HG02642 (cell line): ENCODE measurements around the gene GNGT1.

Source experiments
- ATAC-seq: cut with Tn5 transposase; IDR thresholded peaks from one replicate; pipeline ENCODE4 v1.9.1; 2021; ENCODE audit warnings: mild to moderate bottlenecking; ENCODE audit not compliant: unreplicated experiment, poor library complexity

Gene GNGT1

GRCh38 chr7:93906267-93906666, at the start of gene GNGT1:
GNGT1 (plus strand) TSS chr7:93906567; CDS start chr7:93906747, 180 bp downstream.
- ATAC-seq: no peak

- ATAC-seq: no peak
Observed at GRCh38 chr7:93858857-93859256, 47.5 kb upstream of the GNGT1 start.

DNA sequence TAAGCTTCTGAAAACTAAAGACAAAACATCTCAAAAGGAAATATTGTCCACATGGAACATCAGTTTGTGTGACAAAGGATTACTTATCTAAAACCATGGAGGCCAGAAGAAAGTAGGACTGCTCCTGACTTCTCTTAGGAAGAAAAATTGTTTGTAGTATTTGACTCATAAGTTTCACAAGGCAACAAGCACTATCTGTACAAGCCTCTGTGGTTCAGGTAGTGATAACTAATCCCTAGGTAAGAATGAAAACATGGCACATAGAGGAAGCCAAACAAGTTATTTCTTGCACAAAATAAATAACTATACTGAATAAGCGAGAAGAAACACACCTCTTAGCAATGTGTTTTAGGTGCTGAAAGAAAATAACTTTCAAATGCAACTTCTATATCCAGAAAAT, 46.1 kb upstream of the GNGT1 start:
- ATAC-seq: no peak

DNA sequence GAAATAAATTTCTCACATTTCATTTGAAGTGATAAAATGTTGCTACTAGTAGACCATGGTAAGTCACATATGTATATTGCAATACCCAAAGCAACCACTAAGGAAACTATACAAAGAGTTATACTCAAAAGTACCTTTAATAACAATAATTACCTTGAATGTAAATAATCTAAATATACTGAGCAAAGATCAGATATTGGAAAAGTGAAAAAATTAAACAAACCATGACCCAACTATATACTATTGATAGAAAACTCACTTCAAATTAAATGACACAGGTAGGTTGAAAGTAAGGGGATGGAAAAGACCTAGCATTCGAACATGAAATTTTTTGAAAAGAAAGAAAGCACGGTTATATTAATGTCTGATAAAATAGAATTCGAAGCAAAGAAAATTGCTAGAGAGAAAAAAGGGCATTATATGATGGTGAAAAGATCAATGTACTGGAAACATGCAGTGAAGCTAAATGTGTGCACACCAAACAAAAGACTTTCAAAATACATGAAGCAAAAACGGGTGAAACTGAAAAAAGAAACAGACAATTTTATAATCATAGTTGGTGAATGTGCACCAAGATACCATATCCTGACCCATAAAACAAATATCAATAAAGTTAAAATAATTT, 44.9 kb upstream of the GNGT1 start:
- no peak for ATAC-seq

DNA sequence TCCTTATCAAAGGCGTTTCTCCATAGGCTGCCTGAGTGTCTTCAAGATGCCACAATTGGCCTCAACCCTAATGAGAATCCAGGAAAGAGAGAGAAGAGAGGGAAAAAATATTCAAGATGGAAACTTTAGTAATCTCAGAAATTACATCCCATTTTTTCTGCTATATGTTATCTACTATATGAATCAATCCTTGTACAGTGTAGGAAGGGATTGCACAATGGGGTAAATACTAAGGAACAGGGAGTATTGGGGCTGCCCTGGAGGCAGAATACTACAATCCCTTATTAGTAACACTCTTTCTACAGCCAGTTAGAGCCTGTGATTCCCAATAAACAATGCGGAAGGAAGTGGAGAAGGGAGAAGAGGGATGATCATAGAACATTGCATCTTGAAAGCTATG, 43.7 kb upstream of the GNGT1 start:
- no peak for ATAC-seq

DNA sequence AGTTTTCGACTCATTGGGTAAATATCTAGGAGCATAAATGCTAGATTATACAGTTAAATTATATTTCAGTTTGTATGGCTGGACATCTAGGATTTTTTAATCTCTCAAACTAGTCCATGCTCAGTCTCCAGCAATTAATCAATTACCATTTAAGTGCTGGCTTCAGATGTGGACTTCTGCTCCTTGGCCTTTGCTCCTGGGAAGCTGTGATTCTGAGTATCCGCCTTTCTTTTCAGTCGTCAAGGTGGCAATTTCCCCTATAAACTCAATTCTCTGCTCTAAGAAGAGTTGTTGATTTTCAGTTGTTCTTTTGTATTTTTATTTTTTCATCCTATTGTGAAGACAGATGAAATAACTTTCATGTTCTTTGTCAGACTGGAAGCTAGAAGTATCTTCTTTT, 39.5 kb upstream of the GNGT1 start:
- no peak for ATAC-seq

- no peak for ATAC-seq
Observed at GRCh38 chr7:93873998-93874574, 32.3 kb upstream of the GNGT1 start.

DNA sequence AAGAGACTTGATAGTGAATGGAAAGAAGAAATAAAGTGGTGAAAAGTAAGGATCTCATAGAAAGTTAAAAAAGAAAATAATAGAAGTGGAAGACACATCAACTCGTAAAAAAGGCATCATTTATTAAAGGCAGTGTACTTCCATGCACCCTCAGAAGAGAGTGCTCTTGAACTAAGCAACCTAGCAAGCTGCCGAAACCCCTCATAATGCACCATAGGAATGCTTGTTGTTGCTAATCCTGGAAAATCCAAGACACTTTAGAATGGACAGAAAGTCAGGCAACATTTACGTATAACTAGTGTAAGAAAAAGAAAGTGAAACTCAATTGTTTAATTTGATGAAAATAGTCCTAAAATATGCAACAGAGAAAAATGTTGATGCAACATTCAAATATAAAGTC, 28.6 kb upstream of the GNGT1 start:
- no peak for ATAC-seq

DNA sequence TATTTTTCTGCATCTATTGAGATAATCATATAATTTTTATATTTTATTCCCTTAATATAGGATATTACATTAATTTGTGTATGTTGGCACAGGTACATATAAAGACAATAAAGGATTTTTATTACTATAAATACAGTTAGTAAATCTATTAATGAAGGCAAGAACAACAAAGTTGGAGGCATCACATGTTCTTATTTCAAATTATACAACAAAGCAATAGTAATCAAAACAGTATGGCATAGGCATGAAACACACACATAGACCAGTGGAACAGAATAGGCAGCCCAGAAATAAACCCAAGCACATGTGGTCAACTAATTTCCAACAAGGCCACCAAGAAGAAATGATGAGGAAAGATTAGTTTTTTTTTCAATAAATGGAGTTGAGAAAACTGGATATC, 27.0 kb upstream of the GNGT1 start:
- ATAC-seq: no peak

DNA sequence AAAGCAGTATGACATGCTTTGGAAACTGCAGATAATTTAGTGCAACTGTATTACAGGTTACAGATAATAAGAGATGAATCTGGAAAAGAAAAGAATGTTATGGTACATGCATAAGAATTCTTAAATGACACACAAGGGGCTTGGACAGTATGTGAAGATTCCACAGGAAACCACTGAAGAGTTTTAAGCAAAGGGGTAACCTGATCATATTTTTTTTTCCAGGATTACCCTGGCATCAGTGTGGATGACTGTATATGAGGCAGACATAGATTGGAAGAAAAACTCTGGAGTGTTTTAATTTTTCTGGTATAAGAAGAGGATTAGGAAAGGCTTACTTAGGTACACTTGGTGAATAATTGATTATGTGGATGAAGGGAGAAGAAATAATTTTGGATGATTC, 23.9 kb upstream of the GNGT1 start:
- no peak for ATAC-seq

- ATAC-seq: no peak
Observed at GRCh38 chr7:93883078-93883916, 23.1 kb upstream of the GNGT1 start.

- ATAC-seq: no peak
Observed at GRCh38 chr7:93883917-93884345, 22.4 kb upstream of the GNGT1 start.

DNA sequence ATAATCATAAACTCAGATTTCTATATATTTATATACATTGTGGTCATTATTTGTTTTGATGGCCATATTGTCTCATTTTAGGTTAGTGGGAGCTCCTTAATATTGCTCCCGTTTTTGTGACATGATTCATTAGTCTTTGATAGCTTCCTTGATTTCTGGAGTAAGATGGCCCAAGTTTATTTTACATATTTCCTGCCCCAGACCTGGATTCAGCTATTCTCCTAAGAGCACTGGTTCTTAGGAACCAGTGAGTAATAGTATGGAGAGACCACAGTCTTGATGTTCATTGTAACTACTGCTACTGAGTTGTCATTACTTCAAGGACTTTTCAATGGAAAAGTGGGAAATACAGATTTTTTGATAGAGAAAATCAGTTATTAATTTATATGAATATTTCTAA, 21.8 kb upstream of the GNGT1 start:
- ATAC-seq: no peak

- ATAC-seq: no peak
Observed at GRCh38 chr7:93889261-93889660, 17.1 kb upstream of the GNGT1 start.

- peak; percentile 54 for ATAC-seq
Observed at GRCh38 chr7:93890041-93890463, 16.3 kb upstream of the GNGT1 start.

- peak; percentile 49 for ATAC-seq
Observed at GRCh38 chr7:93890464-93891068, 15.8 kb upstream of the GNGT1 start, which contains the start of gene TFPI2. TFPI2 (minus strand) TSS chr7:93890753; CDS start chr7:93890678, 75 bp downstream.

- ATAC-seq: no peak
Observed at GRCh38 chr7:93894426-93894825, 11.9 kb upstream of the GNGT1 start.

GRCh38 chr7:93894966-93895640, 11.3 kb upstream of the GNGT1 start:
- no peak for ATAC-seq

GRCh38 chr7:93895859-93896600, 10.3 kb upstream of the GNGT1 start:
- ATAC-seq: no peak

- no peak for ATAC-seq
Observed at GRCh38 chr7:93897680-93898079, 8.7 kb upstream of the GNGT1 start.
